Uterus (tissue), 4 donors: ENCODE results near the gene SLC47A2. TPM values are rescaled to one million over a fixed set of nuclear protein-coding genes. Genes with fewer than 3 reads are reported as not detected.

Experiments used
- DNase-seq, 2 donors: peaks; one replicate each; pipeline ENCODE4 v3.0.0-alpha.2; 2019 to 2020
- H3K27ac ChIP-seq, 2 donors: fragments of 200-600 bp; sonication (generic); 1 replicate in 1 of 2; 2 replicates in 1 of 2; pipeline ENCODE4 v1.5.1; 2016 to 2018
- H3K27me3 ChIP-seq, 2 donors: fragments of 200-600 bp; sonication (generic); one replicate each; pipeline ENCODE4 v1.5.1; 2018 to 2019; ENCODE audit warnings: control low read depth in 1 of 2
- H3K36me3 ChIP-seq, 2 donors: fragments of 200-600 bp; sonication (generic); one replicate each; pipeline ENCODE4 v1.5.1; 2019; ENCODE audit warnings: control low read depth in 1 of 2
- H3K4me1 ChIP-seq, 2 donors: fragments of 200-600 bp; sonication (generic); one replicate each; pipeline ENCODE4 v1.5.1; 2018 to 2019; ENCODE audit warnings: control low read depth in 1 of 2
- H3K4me3 ChIP-seq, 2 donors: fragments of 200-600 bp; sonication (generic); 1 replicate in 1 of 2; 2 replicates in 1 of 2; pipeline ENCODE4 v1.5.1; 2018 to 2019; ENCODE audit warnings: mild to moderate bottlenecking in 1 of 2
- H3K9me3 ChIP-seq, 2 donors: fragments of 200-600 bp; sonication (generic); one replicate each; pipeline ENCODE4 v1.5.1; 2019; ENCODE audit warnings: control low read depth in 1 of 2
- CTCF ChIP-seq, 4 experiments: fragments of 200-600 bp in 2 of 4; fragments of 450-650 bp in 2 of 4; sonication (generic) in 2 of 4; IDR thresholded peaks; one replicate each; pipeline ENCODE4 v1.5.1; 2016 to 2019; ENCODE audit warnings: antibody characterized with exemption in 4 of 4, mild to moderate bottlenecking in 2 of 4, moderate library complexity in 1 of 4
- POLR2A ChIP-seq, 2 donors: fragments of 450-650 bp; IDR thresholded peaks; one replicate each; pipeline ENCODE4 v1.6.1; 2016; ENCODE audit warnings: antibody characterized with exemption in 2 of 2, mild to moderate bottlenecking in 1 of 2, moderate library complexity in 1 of 2
- intact Hi-C: fragments of 100-400 bp; cut with DNase I; formaldehyde crosslinking; loops from one replicate; pipeline ENCODE4 v1.15.1; 2023; ENCODE audit warnings: low total_unique reads
- total RNA-seq, 4 donors: library from RNA; depleted of rRNA in 3 of 4; stranded (reverse); fragments of >200 nt in 3 of 4; gene quantifications; one replicate each; pipeline versions ENCODE4 v1.1.0 to v1.2.4, GENCODE V29; 2014 to 2023
- donor health status: DM: yes; HTN: yes; CAD: no.

The SLC47A2 gene
- total RNA-seq, 4 donors from 2014 or later, result 0.35 TPM; not detected in 3

- Histone ChIP-seq H3K36me3 (no peaks in the 10 kb centered on the region), H3K27me3 (no peaks in the 10 kb centered on the region), H3K4me1 (peaks cover 0 to 7% of the 10 kb centered on the region in 2 donors), H3K27ac (no peak within 1 kb of the TSS), H3K4me3 (no peak within 1 kb of the TSS), H3K9me3 (no peaks in the 10 kb centered on the region)
- DNase-seq, result no peak
- intact Hi-C loops, result no loop called here
- TF ChIP-seq CTCF (IDR thresholded peaks at IDR 0.05) (no peak), POLR2A (IDR thresholded peaks at IDR 0.05) (no peak)
Measured at GRCh38 chr17:19747829-19748806, 31.7 kb upstream of the SLC47A2 start, which contains the start of gene ALDH3A1. ALDH3A1 (minus strand) TSS chr17:19748298; CDS start chr17:19745129, 3,169 bp downstream.

- TF ChIP-seq POLR2A (IDR thresholded peaks at IDR 0.05), result no peak
- no peak for TF ChIP-seq CTCF (IDR thresholded peaks at IDR 0.05)
- Histone ChIP-seq H3K9me3 (no peaks in the 10 kb centered on the region), H3K27ac (no peak overlapping the region), H3K36me3 (no peaks in the 10 kb centered on the region), H3K4me3 (no peak overlapping the region), H3K4me1 (peaks cover 0 to 7% of the 10 kb centered on the region in 2 donors), H3K27me3 (no peaks in the 10 kb centered on the region)
- DNase-seq, result no peak
- intact Hi-C loops, result no loop called here
Measured at GRCh38 chr17:19747159-19747719, 30.9 kb upstream of the SLC47A2 start.

GRCh38 chr17:19746517-19746916, 30.1 kb upstream of the SLC47A2 start:
- Histone ChIP-seq H3K27ac (no peak overlapping the region), H3K9me3 (no peaks in the 10 kb centered on the region), H3K36me3 (no peaks in the 10 kb centered on the region), H3K4me3 (no peak overlapping the region), H3K4me1 (peaks cover 0 to 7% of the 10 kb centered on the region in 2 donors), H3K27me3 (no peaks in the 10 kb centered on the region)
- DNase-seq, result no peak
- TF ChIP-seq CTCF (IDR thresholded peaks at IDR 0.05), result no peak
- TF ChIP-seq POLR2A (IDR thresholded peaks at IDR 0.05), result no peak
- intact Hi-C loops, result no loop called here

GRCh38 chr17:19744922-19745757, 28.8 kb upstream of the SLC47A2 start:
- TF ChIP-seq CTCF (IDR thresholded peaks at IDR 0.05) (peak; percentile 91 to 98 (median 97)), POLR2A (IDR thresholded peaks at IDR 0.05) (no peak)
- intact Hi-C loops, result no loop called here
- H3K9me3 ChIP-seq, result no peaks in the 10 kb centered on the region
- H3K4me3 ChIP-seq, result peak overlapping the region; percentile 37 to 54
- peaks cover 0 to 7% of the 10 kb centered on the region in 2 donors for H3K4me1 ChIP-seq
- no peaks in the 10 kb centered on the region for H3K36me3 ChIP-seq
- no peaks in the 10 kb centered on the region for H3K27me3 ChIP-seq
- peak; percentile 92 to 94 for DNase-seq
- H3K27ac ChIP-seq, result peak overlapping the region; percentile 60 to 68
